Measurements from ENCODE around the gene TBX21.

TBX21 gene

DNA sequence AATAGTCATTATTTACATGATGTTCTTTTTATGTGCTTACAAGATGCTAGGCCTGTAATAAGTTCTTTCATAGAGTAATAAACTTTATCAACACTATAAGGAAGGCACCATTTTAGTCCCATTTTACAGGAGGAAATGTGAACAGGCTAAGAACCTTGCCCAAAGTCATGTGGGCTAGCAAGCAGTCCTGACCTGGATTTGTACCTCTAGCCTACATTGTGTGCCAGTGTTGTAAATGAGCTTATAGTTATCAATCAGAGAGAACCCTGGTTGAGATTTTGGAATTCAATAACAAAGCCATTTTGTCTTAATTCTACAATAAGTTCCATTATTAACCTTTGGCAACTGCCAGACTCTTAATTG is 45.7 kb upstream of the TBX21 start:
- peaks cover 22% of the 10 kb centered on the region; the same call in 1 of the 2 replicates for H4K20me1 ChIP-seq (ENCODE audit: insufficient read depth, low read length)
- no peak for TF ChIP-seq EZH2 (IDR thresholded peaks at IDR 0.05; ENCODE audit: borderline replicate concordance, low read depth, low read length, severe bottlenecking)
- no peak for TF ChIP-seq CTCF (IDR thresholded peaks at IDR 0.05; ENCODE audit: borderline replicate concordance, extremely low read depth, low read length, poor library complexity, severe bottlenecking)
- peaks cover 37% of the 10 kb centered on the region for H3K36me3 ChIP-seq (ENCODE audit: insufficient read depth, low read length)
- H3K27me3 ChIP-seq (ENCODE audit: insufficient read depth, low read length, poor library complexity), result no peaks in the 10 kb centered on the region
- 0 out of 2 replicates have a peak, but pooled peaks cover under 1% of the 10 kb centered on the region for H3K4me1 ChIP-seq (ENCODE audit: insufficient read depth, low read length)
- no peak overlapping the region for H2AFZ ChIP-seq (ENCODE audit: low read depth, low read length)
- no peak for DNase-seq
- ATAC-seq (ENCODE audit: insufficient read depth, low read depth), result no peak
- H3K9ac ChIP-seq (ENCODE audit: low read depth, low read length), result no peak overlapping the region
- no peak overlapping the region for H3K4me2 ChIP-seq (ENCODE audit: insufficient read depth, low read length)
- no peak overlapping the region for H3K27ac ChIP-seq (ENCODE audit: low read length)
- no peaks in the 10 kb centered on the region for H3K9me3 ChIP-seq (ENCODE audit: insufficient read depth, low read length, severe bottlenecking)
- H3K4me3 ChIP-seq (ENCODE audit: low read depth in 1 of 2, low read length in 2 of 2), result no peak overlapping the region
- H3K79me2 ChIP-seq (ENCODE audit: insufficient read depth, low read length), result no peaks in the 10 kb centered on the region

GRCh38 chr17:47687748-47688147 is 45.3 kb upstream of the TBX21 start:
- H3K27me3 ChIP-seq (ENCODE audit: insufficient read depth, low read length, poor library complexity), result no peaks in the 10 kb centered on the region
- H3K9ac ChIP-seq (ENCODE audit: low read depth, low read length), result no peak overlapping the region
- H3K4me1 ChIP-seq (ENCODE audit: insufficient read depth, low read length), result peaks cover 5% of the 10 kb centered on the region
- no peaks in the 10 kb centered on the region for H3K79me2 ChIP-seq (ENCODE audit: insufficient read depth, low read length)
- no peaks in the 10 kb centered on the region for H3K9me3 ChIP-seq (ENCODE audit: insufficient read depth, low read length, severe bottlenecking)
- TF ChIP-seq EZH2 (IDR thresholded peaks at IDR 0.05; ENCODE audit: borderline replicate concordance, low read depth, low read length, severe bottlenecking) (no peak), CTCF (IDR thresholded peaks at IDR 0.05; ENCODE audit: borderline replicate concordance, extremely low read depth, low read length, poor library complexity, severe bottlenecking) (no peak)
- peaks cover 33% of the 10 kb centered on the region for H3K36me3 ChIP-seq (ENCODE audit: insufficient read depth, low read length)
- H4K20me1 ChIP-seq (ENCODE audit: insufficient read depth, low read length), result peaks cover 23% of the 10 kb centered on the region; the same call in 1 of the 2 replicates
- no peak for DNase-seq
- H3K4me2 ChIP-seq (ENCODE audit: insufficient read depth, low read length), result no peak overlapping the region
- no peak overlapping the region for H3K4me3 ChIP-seq (ENCODE audit: low read depth in 1 of 2, low read length in 2 of 2)
- no peak overlapping the region for H3K27ac ChIP-seq (ENCODE audit: low read length)
- ATAC-seq (ENCODE audit: insufficient read depth, low read depth), result peak; percentile 33; the same call in 2 of the 3 replicates
- H2AFZ ChIP-seq (ENCODE audit: low read depth, low read length), result no peak overlapping the region

DNA sequence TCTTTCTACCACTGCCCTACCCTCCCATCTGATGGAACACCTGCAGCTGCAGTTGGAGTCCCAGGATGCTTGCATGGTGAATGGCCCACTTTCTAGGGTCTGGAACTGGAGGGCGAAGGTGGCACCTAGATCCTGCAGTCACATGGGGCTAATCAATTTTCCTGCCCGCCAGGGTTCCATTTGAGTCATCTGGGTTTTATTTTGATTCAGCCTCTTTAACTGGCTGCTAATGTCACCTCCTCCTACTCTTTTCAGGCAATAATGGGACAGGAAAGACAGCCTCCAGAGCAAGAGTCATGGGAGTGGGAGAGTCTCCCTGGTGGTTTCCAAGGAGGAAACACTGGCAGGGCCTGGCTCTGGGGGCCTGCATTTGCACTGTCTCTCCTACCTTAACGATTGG is 42.9 kb upstream of the TBX21 start:
- H3K9ac ChIP-seq (ENCODE audit: low read depth, low read length), result no peak overlapping the region
- ATAC-seq (ENCODE audit: insufficient read depth, low read depth), result no peak
- DNase-seq, result no peak
- no peak overlapping the region for H2AFZ ChIP-seq (ENCODE audit: low read depth, low read length)
- peaks cover 12% of the 10 kb centered on the region; the same call in 1 of the 2 replicates for H4K20me1 ChIP-seq (ENCODE audit: insufficient read depth, low read length)
- no peak overlapping the region for H3K4me3 ChIP-seq (ENCODE audit: low read depth in 1 of 2, low read length in 2 of 2)
- peaks cover 20% of the 10 kb centered on the region for H3K4me1 ChIP-seq (ENCODE audit: insufficient read depth, low read length)
- H3K9me3 ChIP-seq (ENCODE audit: insufficient read depth, low read length, severe bottlenecking), result no peaks in the 10 kb centered on the region
- H3K79me2 ChIP-seq (ENCODE audit: insufficient read depth, low read length), result no peaks in the 10 kb centered on the region
- H3K27ac ChIP-seq (ENCODE audit: low read length), result no peak overlapping the region
- TF ChIP-seq CTCF (IDR thresholded peaks at IDR 0.05; ENCODE audit: borderline replicate concordance, extremely low read depth, low read length, poor library complexity, severe bottlenecking), result no peak
- TF ChIP-seq EZH2 (IDR thresholded peaks at IDR 0.05; ENCODE audit: borderline replicate concordance, low read depth, low read length, severe bottlenecking), result no peak
- H3K4me2 ChIP-seq (ENCODE audit: insufficient read depth, low read length), result no peak overlapping the region
- H3K36me3 ChIP-seq (ENCODE audit: insufficient read depth, low read length), result peaks cover 10% of the 10 kb centered on the region; the same call in 1 of the 2 replicates
- peaks cover 9% of the 10 kb centered on the region for H3K27me3 ChIP-seq (ENCODE audit: insufficient read depth, low read length, poor library complexity)

All from DND-41 (cell line).